ENCODE results near the gene EPHB6.

GRCh38 chr7:142822714-142823113 is 32.2 kb upstream of the EPHB6 start:
- no peak for TF ChIP-seq CTCF (conservative IDR thresholded peaks at IDR 0.05; ENCODE audit: low read depth, low read length)
- TF ChIP-seq EZH2 (IDR thresholded peaks at IDR 0.05; ENCODE audit: low read length, unreplicated experiment) = no peak
- TF ChIP-seq EZH2phosphoT487 (IDR thresholded peaks at IDR 0.05; ENCODE audit: borderline replicate concordance, low read length) = no peak

All from PC-3 (cell line).